ENCODE measurements around the gene NDRG4.

Gene NDRG4, protein sequence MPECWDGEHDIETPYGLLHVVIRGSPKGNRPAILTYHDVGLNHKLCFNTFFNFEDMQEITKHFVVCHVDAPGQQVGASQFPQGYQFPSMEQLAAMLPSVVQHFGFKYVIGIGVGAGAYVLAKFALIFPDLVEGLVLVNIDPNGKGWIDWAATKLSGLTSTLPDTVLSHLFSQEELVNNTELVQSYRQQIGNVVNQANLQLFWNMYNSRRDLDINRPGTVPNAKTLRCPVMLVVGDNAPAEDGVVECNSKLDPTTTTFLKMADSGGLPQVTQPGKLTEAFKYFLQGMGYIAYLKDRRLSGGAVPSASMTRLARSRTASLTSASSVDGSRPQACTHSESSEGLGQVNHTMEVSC

GRCh38 chr16:58499615-58500351, at the start of gene NDRG4:
Gene NDRG4, plus strand, starts transcription at chr16:58500143. Its CDS starts 106 bp downstream, at chr16:58500249.
- no peak for DNase-seq

GRCh38 chr16:58450590-58450989, 49.4 kb upstream of the NDRG4 start:
- DNase-seq = no peak

GRCh38 chr16:58451265-58451689, 48.7 kb upstream of the NDRG4 start:
- DNase-seq = peak in 1 of 2 donors; percentile 12

DNA sequence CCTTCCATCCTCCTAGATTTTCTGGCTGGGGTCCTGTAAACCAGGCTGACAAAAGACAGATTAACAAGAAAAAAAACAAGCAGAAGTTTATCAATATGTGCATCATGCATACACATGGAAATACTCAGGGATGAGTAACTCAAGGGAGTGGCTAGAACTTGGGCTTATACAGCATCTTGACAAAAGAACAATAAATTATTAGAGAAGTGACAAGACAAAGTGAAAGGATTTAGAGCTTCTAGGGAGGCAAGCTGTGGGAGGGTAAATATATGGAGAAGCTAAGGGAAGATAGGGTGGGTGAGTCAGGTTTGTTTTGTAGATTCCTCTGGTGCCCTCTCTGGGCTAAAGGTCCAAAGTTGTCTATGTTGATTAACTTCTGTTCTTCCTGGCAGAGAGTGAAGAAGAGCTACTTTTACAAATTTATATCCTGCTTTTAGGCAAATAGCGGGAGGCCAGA, 48.0 kb upstream of the NDRG4 start:
- peak; percentile 25 to 59 for DNase-seq

- no peak for DNase-seq
Observed at GRCh38 chr16:58452640-58453039, 47.3 kb upstream of the NDRG4 start.

DNA sequence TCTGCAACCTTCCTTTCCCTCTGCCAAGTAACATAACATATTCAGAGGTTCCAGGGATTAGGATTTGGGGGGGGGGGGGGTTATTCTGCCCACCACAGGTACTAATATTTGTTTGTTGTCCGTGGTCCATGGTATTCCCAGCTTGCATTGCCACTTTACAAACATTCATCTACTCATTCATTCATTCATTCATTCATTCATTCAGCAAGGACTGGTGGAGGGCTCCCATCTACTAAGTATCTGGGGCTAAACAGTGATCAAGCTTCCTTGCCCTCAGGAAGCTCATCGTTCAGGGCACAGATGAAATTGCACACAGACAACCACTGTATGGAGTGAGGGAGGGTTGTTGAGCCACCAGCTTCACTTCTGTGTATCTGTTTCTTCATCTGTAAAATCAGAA, 45.8 kb upstream of the NDRG4 start:
- no peak for DNase-seq

DNA sequence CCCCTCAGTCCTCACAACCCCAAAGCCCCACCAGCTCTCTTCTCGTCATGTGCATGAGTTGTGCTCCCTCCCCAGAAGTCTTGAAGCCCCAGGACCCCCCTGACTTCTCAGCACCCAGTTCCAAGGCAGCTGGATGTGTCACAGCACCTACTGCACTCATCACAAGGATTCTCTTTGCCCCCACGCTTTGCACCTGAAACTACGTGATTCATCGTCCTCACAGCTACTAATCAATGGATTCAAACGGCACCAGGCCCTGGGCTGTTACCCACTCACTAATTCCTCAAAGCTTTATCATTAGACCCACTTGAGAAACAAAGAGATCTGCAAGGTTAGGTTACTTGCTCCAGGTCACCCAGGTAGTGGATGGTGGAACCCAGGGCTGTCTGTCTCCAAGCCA, 45.1 kb upstream of the NDRG4 start:
- no peak for DNase-seq

DNA sequence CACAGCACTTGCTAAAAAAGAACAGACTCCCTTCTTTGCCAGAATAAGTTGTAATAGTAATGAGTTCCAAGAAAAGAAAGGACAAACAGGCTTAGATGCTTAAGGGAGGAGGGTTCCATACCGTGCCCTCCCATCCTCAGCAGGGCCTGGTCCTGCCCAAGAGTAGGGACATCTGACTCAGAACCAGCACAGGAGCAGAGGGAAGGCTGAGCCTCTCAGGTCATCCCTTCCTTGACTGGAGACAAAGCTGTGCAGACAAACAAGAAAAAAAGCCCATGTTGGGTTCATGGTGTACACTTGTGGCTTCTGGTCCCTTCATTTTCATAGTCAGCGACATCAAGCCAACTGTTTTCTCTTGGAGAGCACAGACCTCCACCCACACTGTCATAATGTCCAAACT, 44.2 kb upstream of the NDRG4 start:
- no peak for DNase-seq

- DNase-seq = no peak
Observed at GRCh38 chr16:58456193-58456592, 43.8 kb upstream of the NDRG4 start.

GRCh38 chr16:58458606-58459343, 41.2 kb upstream of the NDRG4 start:
- DNase-seq = peak in 1 of 2 donors; percentile 59

DNA sequence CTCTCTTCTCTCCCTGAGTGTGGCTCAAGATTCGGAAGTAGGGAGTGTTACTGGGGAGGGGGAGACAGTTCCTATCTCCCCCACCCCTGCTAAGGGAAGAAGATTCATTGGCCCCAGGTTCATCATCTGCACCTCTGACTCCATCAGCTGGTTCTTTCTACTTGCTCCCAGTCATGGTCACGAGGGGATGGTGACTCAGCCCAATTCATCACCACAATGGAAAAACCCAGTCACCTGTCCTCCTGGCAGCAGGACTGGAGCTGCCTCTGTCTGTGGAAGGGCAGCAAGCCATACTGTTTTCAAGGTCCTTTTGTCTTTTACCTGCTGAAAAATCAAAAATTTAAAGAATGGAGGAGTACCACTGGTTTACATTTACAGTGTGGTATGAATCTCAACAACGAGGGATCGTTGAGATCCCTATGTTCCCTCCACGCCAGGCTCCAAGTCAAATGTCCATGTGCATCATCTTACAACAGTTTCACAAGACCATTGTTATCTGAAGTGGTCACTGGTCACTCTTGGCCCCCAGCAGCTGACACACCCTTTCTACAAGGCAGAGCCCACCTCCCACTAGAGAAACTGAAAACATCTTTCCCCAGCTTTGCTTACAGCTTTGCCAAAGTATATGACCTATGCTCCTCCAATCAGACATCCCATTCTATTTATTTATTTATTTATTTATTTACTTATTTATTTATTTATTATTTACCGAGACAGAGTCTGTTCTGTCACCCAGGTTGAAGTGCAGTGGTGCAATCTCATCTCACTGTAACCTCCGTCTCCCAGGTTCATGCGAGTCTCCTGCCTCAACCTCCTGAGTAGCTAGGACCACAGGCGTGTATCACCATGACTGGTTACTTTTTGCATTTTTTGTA, 40.4 kb upstream of the NDRG4 start:
- peak; percentile 29 to 77 for DNase-seq

- no peak for DNase-seq
Observed at GRCh38 chr16:58460219-58460610, 39.7 kb upstream of the NDRG4 start.

GRCh38 chr16:58461056-58461455, 38.9 kb upstream of the NDRG4 start:
- DNase-seq = no peak

DNA sequence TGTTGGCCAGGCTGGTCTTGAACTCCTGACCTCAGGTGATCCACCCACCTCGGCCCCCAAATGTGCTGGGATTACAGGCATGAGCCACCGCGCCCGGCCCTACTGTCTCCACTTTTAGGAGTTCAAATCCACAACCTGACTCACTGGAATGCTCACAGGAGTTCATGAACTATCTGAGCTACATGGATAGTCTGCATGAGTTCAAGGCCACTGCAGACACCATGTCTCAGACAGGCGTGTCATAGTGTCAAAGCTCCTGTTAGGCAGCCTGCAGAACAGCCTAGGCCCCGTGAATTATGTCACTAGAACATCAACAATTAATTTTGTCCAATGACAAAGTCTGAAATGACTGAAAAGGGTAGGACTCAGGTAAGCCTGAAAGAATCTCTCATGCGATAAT, 38.3 kb upstream of the NDRG4 start:
- DNase-seq = no peak

DNA sequence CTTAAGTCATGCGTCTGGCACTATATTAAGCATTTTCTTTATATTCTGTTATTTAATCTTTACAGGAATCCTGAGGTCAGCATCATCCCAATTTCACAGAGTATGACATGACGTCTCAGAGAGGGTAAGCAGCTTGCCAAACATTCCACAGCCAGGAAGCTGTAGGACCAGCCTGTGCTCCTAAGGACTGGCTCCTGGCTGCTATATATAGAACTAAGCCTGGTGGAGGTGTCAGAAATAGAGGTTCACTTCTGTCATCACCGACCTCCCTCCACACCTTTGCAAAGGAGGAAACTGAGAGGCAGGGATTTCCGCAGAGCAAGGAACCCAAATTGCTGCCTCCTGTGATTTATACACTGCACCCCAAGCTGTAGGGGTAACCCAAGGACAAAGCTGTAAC, 37.9 kb upstream of the NDRG4 start:
- no peak for DNase-seq

DNA sequence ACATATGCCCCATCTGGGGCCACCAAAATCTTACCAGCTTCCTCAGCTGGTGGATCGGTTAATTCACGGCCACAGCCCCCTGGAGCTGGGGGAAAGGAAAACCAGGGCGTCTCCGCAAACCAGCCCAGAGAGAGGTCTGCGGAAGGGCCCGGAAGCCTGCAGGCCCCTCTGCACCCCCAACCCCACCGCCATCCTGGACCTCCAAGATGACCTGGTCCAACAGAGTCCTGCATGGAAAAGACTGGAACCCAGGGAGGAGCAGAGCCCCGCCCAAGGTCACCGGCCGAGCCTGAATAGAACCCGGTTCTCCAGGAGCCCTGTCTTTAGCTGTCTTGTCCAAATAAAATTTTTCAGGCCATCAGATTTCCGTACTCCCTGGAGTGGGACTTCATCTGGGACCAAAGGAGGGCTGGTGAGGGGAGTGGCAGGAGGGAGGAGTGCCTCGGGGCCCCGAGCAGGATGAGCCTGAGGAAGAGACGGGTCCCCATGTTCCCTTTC, 37.4 kb upstream of the NDRG4 start:
- DNase-seq = no peak

DNA sequence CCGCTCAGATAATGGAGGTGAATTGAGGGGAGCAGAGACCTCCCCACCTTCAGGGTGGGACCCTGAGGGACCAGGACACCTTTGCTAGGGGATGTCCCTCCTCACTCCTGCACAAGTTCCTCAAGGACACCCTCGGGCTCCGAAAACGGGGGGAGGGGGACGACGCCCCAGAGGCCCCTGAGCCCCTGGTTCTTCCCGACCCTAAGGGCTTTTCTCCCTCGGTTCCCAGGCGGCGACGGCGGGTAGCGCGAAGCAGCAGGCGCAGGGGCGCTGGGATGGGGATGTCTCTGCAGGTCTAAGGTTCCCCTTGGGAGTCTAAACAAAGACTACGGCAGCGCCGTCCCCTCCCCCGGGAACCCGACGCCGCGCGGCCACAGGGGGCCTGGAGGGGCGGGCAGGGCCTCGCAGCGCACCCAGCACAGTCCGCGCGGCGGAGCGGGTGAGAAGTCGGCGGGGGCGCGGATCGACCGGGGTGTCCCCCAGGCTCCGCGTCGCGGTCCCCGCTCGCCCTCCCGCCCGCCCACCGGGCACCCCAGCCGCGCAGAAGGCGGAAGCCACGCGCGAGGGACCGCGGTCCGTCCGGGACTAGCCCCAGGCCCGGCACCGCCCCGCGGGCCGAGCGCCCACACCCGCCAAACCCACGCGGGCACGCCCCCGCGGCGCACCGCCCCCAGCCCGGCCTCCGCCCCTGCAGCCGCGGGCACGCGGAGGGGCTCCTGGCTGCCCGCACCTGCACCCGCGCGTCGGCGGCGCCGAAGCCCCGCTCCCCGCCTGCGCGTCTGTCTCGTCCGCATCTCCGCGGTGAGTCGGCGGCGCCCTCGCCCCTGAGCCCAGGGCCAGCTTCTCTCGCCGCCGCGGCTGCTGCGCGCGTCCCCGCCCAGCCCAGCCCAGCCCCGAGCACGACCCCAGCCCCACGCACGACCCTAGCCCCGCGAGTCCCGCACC, 36.7 kb upstream of the NDRG4 start:
- DNase-seq = no peak

DNA sequence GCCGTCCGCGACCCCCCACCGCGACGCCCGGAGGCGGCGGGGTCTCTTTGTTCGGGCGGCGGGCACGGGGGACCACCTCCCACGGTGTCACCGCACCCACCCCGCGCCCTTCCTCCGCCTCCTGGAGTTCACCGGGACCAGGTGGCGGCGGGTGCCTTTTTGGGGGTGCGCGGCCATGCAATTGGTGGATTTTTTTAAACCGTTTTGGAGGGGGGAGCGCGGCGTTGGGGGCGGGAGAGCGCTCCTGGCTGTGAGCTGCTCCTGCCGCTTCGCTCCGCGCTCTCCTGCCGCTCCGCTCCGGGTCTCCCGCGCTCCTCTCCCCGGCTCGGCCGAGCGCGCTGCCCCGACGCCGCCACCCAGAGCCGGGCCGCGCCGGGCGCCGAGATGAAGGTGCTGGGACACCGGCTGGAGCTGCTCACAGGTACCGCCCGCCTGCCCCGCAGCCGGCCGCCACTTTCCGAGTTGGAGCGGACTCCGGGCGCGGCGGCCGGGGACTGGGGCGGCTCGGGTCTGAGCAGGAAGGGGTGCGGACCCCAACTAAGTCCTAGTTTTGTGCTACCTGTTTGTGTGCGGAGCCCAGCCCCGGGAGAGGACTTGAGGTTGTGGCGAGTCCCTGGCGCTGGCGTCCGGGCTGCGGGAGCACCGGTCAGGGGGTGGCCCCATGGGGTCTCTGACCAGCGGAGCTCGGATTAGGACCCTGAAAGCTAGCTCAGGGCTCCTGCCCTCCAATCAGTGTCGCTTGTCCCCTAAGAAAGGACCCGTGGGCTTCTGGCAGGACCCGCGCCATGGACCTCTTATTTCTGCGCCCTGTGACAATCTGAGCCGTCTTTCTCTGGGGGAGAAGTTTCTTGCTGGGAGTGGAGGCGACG, 35.7 kb upstream of the NDRG4 start:
- DNase-seq = no peak

DNA sequence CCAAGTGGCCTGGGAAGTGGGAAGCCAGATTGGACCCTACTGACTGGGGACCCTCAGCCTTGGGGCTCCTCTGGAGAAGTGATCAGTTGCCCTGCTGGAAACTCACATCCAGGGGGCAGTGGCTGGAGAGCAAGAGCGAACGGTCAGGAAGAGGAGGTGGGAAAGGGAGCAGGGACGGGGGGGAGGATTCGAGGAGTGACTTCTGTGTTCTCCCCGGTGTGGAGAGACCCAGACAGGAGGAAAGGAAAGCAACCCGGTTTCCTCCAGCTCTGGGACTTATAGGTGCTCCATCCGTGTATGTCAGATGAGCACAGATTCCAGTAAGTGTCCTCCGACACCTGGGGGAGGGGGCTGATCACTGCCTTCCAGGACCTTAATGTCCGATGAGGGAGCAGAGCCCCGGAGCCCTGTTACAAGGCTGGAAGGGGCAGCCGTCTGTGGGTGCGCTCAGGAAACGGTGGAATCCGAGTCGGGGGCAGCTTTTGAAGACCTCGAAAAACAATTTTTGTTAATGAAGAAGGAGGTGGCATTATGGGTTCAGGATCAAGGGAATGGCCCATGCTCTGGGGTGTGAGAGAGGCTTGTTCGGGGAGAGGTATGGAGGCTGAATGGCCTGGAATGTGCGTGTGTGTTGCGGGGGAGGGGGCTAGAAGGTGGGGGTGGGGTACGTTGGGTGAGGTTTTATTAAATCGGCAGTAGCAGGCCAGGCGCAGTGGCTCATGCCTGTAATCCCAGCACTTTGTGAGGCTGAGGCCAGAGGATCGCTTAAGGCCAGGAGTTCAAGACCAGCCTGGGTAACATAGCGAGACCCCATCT, 34.8 kb upstream of the NDRG4 start:
- no peak for DNase-seq

Data from inflammatory macrophage treated with lipopolysaccharide for 1 hour (primary cell).